ENCODE results near the gene RIPK3.
"Not testable (repeated sequence)": the region's sequence is repeated elsewhere in the genome, so short reads cannot be mapped to it uniquely, and the experiment has no call there.

Gene RIPK3

GRCh38 chr14:24339284-24340151 is at the start of gene RIPK3:
RIPK3 (minus strand) TSS chr14:24339991; CDS start chr14:24339826, 165 bp downstream.
- DNase-seq (ENCODE audit: extremely low read depth in 1 of 2, low read depth in 1 of 2) = peak in 1 of 2 donors; percentile 55

GRCh38 chr14:24389226-24389848 is 49.5 kb upstream of the RIPK3 start:
- no peak for DNase-seq (ENCODE audit: extremely low read depth in 1 of 2, low read depth in 1 of 2)

GRCh38 chr14:24388474-24389179 is 48.8 kb upstream of the RIPK3 start:
- DNase-seq (ENCODE audit: extremely low read depth in 1 of 2, low read depth in 1 of 2) = no peak

GRCh38 chr14:24387579-24387978 is 47.8 kb upstream of the RIPK3 start:
- not testable (repeated sequence) for DNase-seq (ENCODE audit: extremely low read depth in 1 of 2, low read depth in 1 of 2)

- no peak for DNase-seq (ENCODE audit: extremely low read depth in 1 of 2, low read depth in 1 of 2)
Measured at GRCh38 chr14:24387009-24387345, 47.2 kb upstream of the RIPK3 start.

- no peak for DNase-seq (ENCODE audit: extremely low read depth in 1 of 2, low read depth in 1 of 2)
Measured at GRCh38 chr14:24385524-24385923, 45.7 kb upstream of the RIPK3 start.

- no peak for DNase-seq (ENCODE audit: extremely low read depth in 1 of 2, low read depth in 1 of 2)
Measured at GRCh38 chr14:24384169-24384568, 44.4 kb upstream of the RIPK3 start.

GRCh38 chr14:24382064-24382371 is 42.2 kb upstream of the RIPK3 start:
- no peak for DNase-seq (ENCODE audit: extremely low read depth in 1 of 2, low read depth in 1 of 2)

GRCh38 chr14:24381363-24382063 is 41.7 kb upstream of the RIPK3 start:
- no peak for DNase-seq (ENCODE audit: extremely low read depth in 1 of 2, low read depth in 1 of 2)

- DNase-seq (ENCODE audit: extremely low read depth in 1 of 2, low read depth in 1 of 2) = no peak
Measured at GRCh38 chr14:24379907-24380730, 40.3 kb upstream of the RIPK3 start.

- no peak for DNase-seq (ENCODE audit: extremely low read depth in 1 of 2, low read depth in 1 of 2)
Measured at GRCh38 chr14:24378981-24379906, 39.5 kb upstream of the RIPK3 start.

GRCh38 chr14:24378327-24378726 is 38.5 kb upstream of the RIPK3 start:
- no peak for DNase-seq (ENCODE audit: extremely low read depth in 1 of 2, low read depth in 1 of 2)

- DNase-seq (ENCODE audit: extremely low read depth in 1 of 2, low read depth in 1 of 2) = no peak
Measured at GRCh38 chr14:24377657-24378056, 37.9 kb upstream of the RIPK3 start.

- DNase-seq (ENCODE audit: extremely low read depth in 1 of 2, low read depth in 1 of 2) = no peak
Measured at GRCh38 chr14:24377126-24377525, 37.3 kb upstream of the RIPK3 start.

- DNase-seq (ENCODE audit: extremely low read depth in 1 of 2, low read depth in 1 of 2) = no peak
Measured at GRCh38 chr14:24376448-24377070, 36.8 kb upstream of the RIPK3 start.

GRCh38 chr14:24372701-24373416 is 33.1 kb upstream of the RIPK3 start:
- no peak for DNase-seq (ENCODE audit: extremely low read depth in 1 of 2, low read depth in 1 of 2)

- not testable (repeated sequence) for DNase-seq (ENCODE audit: extremely low read depth in 1 of 2, low read depth in 1 of 2)
Measured at GRCh38 chr14:24371605-24372004, 31.8 kb upstream of the RIPK3 start.

GRCh38 chr14:24370748-24371147 is 31.0 kb upstream of the RIPK3 start:
- DNase-seq (ENCODE audit: extremely low read depth in 1 of 2, low read depth in 1 of 2) = no peak

All from activated CD8-positive, alpha-beta memory T cell treated with anti-CD3 and anti-CD28 coated beads for 1 hour (primary cell).